Measurements from ENCODE around the gene UAP1L1.

GRCh38 chr9:137044502-137045177 lies 32.7 kb upstream of the UAP1L1 start:
- TF ChIP-seq CTCF (IDR thresholded peaks at IDR 0.05) (no peak), POLR2A (IDR thresholded peaks at IDR 0.05) (no peak)
